Embryonic facial prominence (tissue), 1 donor: ENCODE measurements around the gene C5orf52.
"Not testable (repeated sequence)": the region's sequence is repeated elsewhere in the genome, so short reads cannot be mapped to it uniquely, and the experiment has no call there.

ENCODE experiments used
- DNase-seq: peaks from one replicate; pipeline ENCODE4 v3.0.0-alpha.2; 2016; ENCODE audit errors: extremely low spot score

The C5orf52 gene

DNA sequence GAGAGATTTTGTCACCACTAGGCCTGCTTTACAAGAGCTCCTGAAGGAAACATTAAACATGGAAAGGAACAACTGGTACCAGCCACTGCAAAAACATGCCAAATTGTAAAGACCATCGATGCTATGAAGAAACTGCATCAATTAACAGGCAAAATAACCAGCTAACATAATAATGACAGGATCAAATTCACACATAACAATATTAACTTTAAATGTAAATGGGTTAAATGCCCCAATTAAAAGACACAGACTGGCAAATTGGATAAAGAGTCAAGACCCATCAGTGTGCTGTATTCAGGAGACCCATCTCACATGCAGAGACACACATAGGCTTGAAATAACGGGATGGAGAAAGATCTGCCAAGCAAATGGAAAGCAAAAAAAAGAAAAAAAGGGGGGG is 51.6 kb downstream of the C5orf52 start:
- not testable (repeated sequence) for DNase-seq

DNA sequence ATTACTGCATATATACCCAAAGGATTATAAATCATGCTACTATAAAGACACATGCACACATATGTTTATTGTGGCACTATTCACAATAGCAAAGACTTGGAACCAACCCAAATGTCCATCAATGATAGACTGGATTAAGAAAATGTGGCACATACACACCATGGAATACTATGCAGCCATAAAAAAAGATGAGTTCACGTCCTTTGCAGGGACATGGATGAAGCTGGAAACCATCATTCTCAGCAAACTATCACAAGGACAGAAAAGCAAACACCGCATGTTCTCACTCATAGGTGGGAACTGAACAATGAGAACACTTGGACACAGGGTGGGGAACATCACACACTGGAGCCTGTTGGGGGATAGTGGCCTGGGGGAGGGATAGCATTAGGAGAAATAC is 55.3 kb downstream of the C5orf52 start:
- DNase-seq, result not testable (repeated sequence)

DNA sequence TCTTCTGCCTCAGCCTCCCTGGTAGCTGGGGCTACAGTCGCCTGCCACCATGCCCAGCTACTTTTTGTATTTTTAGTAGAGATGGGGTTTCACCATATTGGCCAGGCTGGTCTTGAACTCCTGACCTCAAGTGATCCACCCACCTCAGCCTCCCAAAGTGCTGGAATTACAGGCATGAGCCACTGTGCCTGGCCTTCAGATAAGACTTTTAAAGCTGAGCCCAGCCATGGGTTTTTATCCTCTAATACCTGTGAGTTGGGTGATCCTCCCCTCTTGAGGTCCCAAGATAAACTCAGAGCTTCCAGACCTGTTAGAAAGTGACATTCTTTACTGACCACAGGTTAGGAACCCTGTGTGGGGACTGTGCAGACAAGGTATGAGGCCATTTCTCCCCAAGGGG is 56.5 kb downstream of the C5orf52 start:
- DNase-seq, result not testable (repeated sequence)
